Kidney epithelial cell (primary cell): ENCODE data around the gene FKTN. TPM values are rescaled to one million over a fixed set of nuclear protein-coding genes. Genes with fewer than 3 reads are reported as not detected.
A peak's percentile ranks its signal among the peaks of the same experiment; 100 is the strongest.

Source experiments
- DNase-seq: peaks from one replicate; pipeline ENCODE4 v3.0.0-alpha.2; 2010; ENCODE audit warnings: low read depth
- H3K27me3 ChIP-seq: 2 replicates; pipeline ENCODE4 v1.6.0; 2011; ENCODE audit warnings: low read length; ENCODE audit not compliant: control insufficient read depth, insufficient read depth
- H3K36me3 ChIP-seq: 2 replicates; pipeline ENCODE4 v1.5.1; 2011; ENCODE audit warnings: low read length; ENCODE audit not compliant: control insufficient read depth, insufficient read depth
- H3K4me3 ChIP-seq: 2 replicates; pipeline ENCODE4 v1.5.1; 2011; ENCODE audit warnings: low read depth, mild to moderate bottlenecking, control low read depth, low read length
- CTCF ChIP-seq: IDR thresholded peaks from 2 replicates; pipeline ENCODE4 v1.5.1; 2011; ENCODE audit warnings: mild to moderate bottlenecking, moderate library complexity, low read length, control low read depth, inconsistent platforms; ENCODE audit not compliant: insufficient read depth, poor library complexity, severe bottlenecking
- total RNA-seq: library from RNA; depleted of rRNA; stranded (reverse); fragments of >200 nt; gene quantifications from 2 replicates; pipeline ENCODE4 v1.2.3, GENCODE V29; 2015

The FKTN gene
- total RNA-seq, 1 donor from 2014 or later, result 39.7 TPM

GRCh38 chr9:105647595-105648349 is 89.8 kb downstream of the FKTN start:
- H3K36me3 ChIP-seq, result no peaks in the 10 kb centered on the region
- H3K4me3 ChIP-seq, result no peak overlapping the region
- no peak for DNase-seq
- no peak for TF ChIP-seq CTCF
- no peaks in the 10 kb centered on the region for H3K27me3 ChIP-seq

GRCh38 chr9:105651806-105652205 is 93.9 kb downstream of the FKTN start:
- DNase-seq, result no peak
- no peak for TF ChIP-seq CTCF
- Histone ChIP-seq H3K27me3 (peaks cover 8% of the 10 kb centered on the region), H3K4me3 (no peak overlapping the region), H3K36me3 (no peaks in the 10 kb centered on the region)

GRCh38 chr9:105656131-105656921 is 98.4 kb downstream of the FKTN start:
- Histone ChIP-seq H3K27me3 (peaks cover 8% of the 10 kb centered on the region), H3K4me3 (peak overlapping the region; percentile 52), H3K36me3 (no peaks in the 10 kb centered on the region)
- peak; percentile 1 for TF ChIP-seq CTCF
- no peak for DNase-seq

- no peak for DNase-seq
- H3K27me3 ChIP-seq, result peaks cover 8% of the 10 kb centered on the region
- no peaks in the 10 kb centered on the region for H3K36me3 ChIP-seq
- no peak overlapping the region for H3K4me3 ChIP-seq
- TF ChIP-seq CTCF, result no peak
These were observed 100.4 kb downstream of the FKTN start for GRCh38 chr9:105658351-105658750.

GRCh38 chr9:105661011-105661410 is 103.1 kb downstream of the FKTN start:
- Histone ChIP-seq H3K27me3 (peaks cover 5% of the 10 kb centered on the region), H3K4me3 (no peak overlapping the region), H3K36me3 (no peaks in the 10 kb centered on the region)
- no peak for DNase-seq
- TF ChIP-seq CTCF, result no peak
